HG03066 (cell line): ENCODE results near the gene FAM3C.

Experiments used
- ATAC-seq: cut with Tn5 transposase; IDR thresholded peaks from one replicate; pipeline ENCODE4 v1.9.1; 2021; ENCODE audit warnings: low read depth; ENCODE audit not compliant: unreplicated experiment

The FAM3C gene

GRCh38 chr7:121383235-121383910 lies 12.7 kb downstream of the FAM3C start:
- no peak for ATAC-seq

DNA sequence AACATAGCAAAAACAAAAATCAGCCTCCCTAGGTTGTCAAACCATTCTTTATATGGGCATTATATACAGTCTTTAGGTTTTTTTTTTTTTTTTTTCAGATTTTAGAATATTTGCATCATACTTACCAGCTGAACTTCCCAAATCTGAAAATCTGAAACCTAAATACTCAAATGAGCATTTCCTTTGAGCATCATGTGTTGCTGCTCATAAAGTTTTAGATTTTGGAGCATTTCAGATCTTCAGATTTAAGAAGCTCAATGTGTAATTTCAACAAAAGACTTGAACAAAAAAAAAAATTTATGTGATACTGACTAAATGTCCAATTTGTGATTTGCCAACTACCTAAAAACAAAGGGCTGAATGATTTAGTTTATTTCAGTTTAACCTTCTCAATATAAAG lies 13.6 kb downstream of the FAM3C start:
- ATAC-seq, result no peak

DNA sequence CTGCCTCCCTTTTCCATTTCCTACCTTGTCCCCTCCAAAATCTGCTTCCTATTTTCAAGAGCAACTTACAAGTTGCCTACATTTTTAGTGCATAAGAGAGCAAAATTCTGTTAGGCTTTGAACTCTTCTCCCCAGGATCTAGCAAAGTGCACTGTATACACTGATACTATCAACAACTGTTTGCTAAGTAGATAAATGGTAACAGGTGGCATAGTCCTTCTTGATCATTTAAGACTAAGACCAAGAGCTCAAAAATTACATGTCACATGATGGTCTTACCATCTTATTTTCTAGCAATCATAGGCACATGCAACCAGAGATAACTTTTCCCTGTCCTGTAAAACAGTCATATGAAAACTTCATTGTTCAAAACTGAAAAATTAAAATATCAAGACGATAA lies 16.2 kb downstream of the FAM3C start:
- no peak for ATAC-seq

- no peak for ATAC-seq
These were observed 19.1 kb downstream of the FAM3C start for GRCh38 chr7:121376979-121377378.

- no peak for ATAC-seq
These were observed 22.9 kb downstream of the FAM3C start for GRCh38 chr7:121373177-121373576.

DNA sequence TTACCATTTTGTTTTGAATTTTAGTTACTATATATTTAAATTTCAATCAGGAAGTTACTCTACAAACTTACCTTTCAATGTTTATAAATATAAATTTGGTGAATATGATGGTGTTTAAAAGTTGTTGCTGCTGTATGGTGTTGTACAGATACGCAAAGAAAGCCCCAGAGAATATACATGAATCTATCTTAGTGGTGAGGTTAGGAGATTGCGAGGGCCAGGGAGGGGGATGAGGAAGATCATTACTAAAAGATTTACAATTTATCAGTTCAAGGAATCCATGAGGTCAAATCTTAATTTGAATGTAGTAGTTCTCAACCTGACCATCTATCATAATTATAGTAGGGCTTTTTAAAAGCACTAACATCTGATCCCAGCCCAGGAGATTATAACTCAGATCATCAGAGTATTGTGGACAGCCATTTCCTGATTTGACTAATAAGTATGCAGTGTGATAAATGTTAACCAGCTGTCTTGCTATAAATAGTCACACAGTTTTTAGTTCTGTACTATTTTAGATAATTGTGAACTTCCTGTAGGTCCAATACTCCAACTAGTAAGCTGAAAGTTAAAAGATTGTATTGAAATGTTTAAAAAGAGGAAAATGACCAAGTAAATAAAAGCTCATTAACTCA lies 23.6 kb downstream of the FAM3C start:
- peak; percentile 85 for ATAC-seq

GRCh38 chr7:121371883-121372282 lies 24.2 kb downstream of the FAM3C start:
- no peak for ATAC-seq

GRCh38 chr7:121371367-121371766 lies 24.7 kb downstream of the FAM3C start:
- ATAC-seq, result no peak

- ATAC-seq, result peak; percentile 52
These were observed 26.6 kb downstream of the FAM3C start for GRCh38 chr7:121369462-121369861.

GRCh38 chr7:121366852-121367431 lies 29.2 kb downstream of the FAM3C start:
- no peak for ATAC-seq

DNA sequence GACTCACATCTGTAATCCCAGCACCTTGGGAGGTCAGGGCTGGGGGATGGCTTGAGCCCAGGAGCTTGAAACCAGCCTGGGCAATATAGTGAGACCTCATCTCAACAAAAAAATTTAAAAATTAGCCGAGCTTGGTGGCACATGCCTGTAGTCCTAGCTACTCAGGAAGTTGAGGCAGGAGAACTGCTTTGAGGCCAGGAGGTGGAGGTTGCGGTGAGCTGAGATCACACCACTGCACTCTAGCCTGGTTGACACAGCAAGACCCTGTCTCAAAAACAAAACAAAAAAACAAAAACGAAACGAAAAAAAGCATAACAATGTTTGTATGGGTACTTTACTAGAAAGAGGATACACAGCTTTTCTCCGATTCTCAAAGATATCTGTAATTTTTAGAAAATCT lies 35.5 kb downstream of the FAM3C start:
- no peak for ATAC-seq

- no peak for ATAC-seq
These were observed 40.5 kb downstream of the FAM3C start for GRCh38 chr7:121355574-121355973.

GRCh38 chr7:121352323-121352722 lies 43.8 kb downstream of the FAM3C start:
- no peak for ATAC-seq

- no peak for ATAC-seq
These were observed 44.4 kb downstream of the FAM3C start for GRCh38 chr7:121351682-121352081.

DNA sequence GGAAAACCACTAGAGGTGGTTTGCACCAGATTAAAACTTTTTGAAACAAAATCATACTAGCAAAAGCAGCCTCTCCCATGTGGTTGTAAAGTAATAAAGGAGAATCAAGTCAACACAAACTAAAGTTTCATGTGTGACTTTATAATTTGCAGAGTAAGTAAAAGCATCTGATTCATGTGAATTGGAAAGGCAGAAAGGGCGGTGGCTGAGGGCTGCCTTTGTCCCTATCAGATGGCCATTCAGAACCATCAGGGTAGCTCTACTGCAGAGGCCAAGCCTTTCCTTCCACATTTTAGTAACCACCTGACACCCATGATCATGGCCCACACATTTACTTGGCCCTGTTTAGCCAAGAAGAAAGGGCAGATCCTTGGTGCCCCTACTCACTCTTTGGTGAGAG lies 51.6 kb downstream of the FAM3C start:
- ATAC-seq, result no peak

DNA sequence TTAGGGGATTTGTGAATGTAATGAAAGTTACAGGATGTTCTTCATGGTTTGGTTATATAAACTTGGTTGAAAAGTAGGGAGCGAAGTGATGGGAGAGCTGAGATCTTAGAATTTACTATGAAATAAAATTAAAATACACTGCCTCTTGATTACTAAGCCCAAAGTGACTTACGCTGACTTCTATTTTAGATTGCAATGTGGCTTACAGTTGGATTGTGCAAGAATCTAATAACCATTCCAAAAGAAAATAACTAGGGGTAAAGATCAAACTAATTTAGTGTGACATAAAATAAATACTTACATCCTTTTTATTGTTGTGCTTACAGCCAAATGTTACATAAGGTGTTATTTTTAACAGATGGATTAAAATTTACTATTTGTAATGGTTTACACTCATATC lies 52.0 kb downstream of the FAM3C start:
- ATAC-seq, result no peak

- no peak for ATAC-seq
These were observed 52.8 kb downstream of the FAM3C start for GRCh38 chr7:121343302-121343701.

DNA sequence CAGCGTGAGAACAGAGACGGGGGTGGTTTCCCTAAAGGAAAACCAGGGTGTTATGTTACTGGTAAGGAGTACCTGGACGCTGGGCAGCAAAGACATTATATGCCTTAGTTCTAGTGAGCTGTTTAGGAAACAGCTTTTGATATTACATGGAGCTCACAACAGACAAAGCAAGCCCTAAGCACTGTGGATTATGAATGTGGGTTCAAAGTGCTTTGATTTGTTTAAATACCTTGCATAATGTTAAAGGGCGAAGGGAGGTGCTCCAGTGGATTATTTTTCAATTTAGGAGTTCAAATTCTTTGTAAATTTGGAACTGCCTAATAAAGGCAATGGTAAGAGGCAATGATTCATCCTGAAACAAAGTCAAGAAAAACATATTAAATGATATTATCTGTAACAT lies 53.5 kb downstream of the FAM3C start:
- no peak for ATAC-seq

- ATAC-seq, result no peak
These were observed 54.2 kb downstream of the FAM3C start for GRCh38 chr7:121341933-121342332.

DNA sequence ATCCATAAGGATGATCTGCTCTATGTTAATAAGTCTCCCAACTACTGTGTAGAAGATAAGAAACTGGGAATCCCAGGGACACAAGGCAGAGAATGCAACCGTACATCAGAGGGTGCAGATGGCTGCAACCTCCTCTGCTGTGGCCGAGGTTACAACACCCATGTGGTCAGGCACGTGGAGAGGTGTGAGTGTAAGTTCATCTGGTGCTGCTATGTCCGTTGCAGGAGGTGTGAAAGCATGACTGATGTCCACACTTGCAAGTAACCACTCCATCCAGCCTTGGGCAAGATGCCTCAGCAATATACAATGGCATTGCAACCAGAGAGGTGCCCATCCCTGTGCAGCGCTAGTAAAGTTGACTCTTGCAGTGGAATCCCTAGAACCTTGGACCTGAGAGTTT lies 57.0 kb downstream of the FAM3C start:
- no peak for ATAC-seq

GRCh38 chr7:121337398-121337797 lies 58.7 kb downstream of the FAM3C start:
- no peak for ATAC-seq

DNA sequence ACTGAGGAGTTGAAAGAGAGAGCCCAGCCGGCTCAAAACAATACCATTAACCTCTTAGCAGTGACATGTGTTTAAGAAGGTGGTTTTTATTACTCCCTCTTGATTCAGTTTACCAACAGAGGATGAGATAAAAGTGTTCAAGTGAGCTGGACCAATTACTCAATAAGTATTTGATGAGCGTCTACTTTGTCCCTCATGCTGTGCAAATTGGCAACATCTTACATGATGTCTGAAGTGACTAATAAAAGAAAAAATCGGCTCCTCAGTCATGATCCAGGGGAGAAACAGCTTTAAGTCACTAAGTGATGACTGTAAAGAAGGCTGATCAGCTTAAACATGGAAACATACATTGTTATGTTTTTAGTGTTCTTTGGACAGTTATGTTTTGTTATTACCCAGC lies 59.5 kb downstream of the FAM3C start:
- no peak for ATAC-seq
